ENCODE data around the gene IKZF2.
"Not testable (repeated sequence)": the region's sequence is repeated elsewhere in the genome, so short reads cannot be mapped to it uniquely, and the experiment has no call there.

Gene IKZF2

DNA sequence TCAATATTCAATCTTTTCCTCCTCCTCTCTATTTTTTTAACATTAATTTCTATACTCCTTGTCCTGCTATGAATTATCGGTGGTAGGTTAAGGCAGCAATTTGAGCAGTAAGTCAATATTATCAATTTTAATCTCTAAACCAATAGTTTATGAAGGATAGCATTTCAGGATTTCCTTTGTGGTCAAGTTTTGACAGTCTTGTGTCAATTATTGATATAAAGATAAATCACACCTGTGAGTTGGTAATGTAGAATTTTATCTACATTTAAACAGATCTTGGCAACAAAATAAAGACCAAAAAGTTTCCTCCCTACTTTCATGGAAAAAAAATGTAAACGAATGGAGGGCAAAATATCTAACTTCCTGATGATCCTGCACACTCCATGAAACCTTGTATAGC lies 87.3 kb downstream of the IKZF2 start:
- in situ Hi-C loops (cut with HindIII; ENCODE audit: low sequenced_read_pairs) = no loop called here

DNA sequence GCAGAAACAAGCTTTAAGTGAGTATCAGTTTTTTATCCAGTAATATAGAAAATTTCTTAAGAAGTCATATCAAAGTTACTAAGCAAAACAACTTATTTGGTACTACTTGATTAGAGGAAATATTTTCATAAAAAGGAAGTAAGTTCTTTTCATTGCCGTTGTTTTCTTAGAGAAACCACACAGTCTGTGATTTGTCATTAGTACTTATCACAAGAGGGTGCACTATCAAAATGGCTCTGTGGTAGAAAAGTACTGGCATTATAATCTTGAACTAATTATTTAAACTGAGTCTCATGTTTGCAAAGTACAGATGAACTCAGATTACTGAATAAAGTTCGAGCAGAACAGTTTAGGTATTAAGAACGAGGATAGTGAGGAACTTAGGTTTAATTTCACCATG lies 93.4 kb downstream of the IKZF2 start:
- in situ Hi-C loops (cut with HindIII; ENCODE audit: low sequenced_read_pairs) = no loop called here

DNA sequence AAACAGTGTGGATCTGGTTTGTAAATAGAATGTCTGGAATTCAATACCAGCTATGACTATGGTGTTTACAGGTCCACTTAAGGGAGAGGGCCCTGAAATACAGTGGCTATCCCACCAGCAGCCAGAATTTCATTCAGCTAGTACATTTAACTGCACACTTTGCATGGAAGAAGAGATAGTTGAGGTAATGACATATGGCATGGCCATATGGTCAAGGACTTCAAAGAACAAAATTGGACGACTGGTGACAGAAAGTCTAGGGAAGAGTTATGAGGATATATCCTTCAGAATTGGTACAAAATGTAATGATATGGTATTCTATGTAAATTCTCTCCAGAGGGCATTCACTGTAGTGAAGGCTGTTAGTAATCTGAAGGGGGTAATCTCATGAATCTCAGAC lies 105.0 kb downstream of the IKZF2 start:
- in situ Hi-C loops (cut with HindIII; ENCODE audit: low sequenced_read_pairs) = no loop called here

DNA sequence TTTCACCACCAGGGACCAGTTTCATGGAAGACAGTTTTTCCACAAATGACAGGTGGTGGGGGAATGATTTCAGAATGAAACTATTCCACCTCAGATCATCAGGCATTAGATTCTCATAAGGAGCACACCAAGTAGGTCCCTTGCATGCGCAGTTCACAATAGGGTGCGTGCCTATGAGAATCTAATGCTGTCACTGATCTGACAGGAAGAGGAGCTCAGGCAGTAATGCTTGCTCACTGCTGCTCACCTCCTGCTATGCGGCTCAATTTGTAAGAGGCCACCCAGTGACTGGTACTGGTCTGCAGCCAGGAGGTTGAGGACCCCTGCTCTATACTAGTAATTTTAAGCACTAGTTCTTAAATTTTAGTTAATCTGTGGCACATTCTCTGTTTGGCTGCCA lies 107.8 kb downstream of the IKZF2 start:
- in situ Hi-C loops (cut with HindIII; ENCODE audit: low sequenced_read_pairs) = no loop called here

DNA sequence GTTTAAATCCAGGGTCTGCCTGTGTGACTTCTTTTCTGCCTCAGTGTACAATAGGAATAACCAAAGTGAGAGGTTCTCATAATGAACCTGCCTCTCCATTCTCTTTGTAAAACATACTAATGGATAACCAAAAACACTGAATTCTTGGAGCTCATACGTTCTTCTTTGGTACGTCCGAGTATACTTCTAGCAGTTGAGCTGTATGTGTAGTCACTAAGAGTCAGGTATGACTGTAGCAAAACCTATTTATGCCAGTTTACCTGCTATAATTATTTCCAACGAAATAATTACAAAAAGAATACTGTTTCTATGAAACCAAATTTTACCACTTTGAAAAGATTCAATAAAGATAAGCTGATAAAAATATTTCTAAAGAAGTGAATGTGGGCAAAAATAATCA lies 109.2 kb downstream of the IKZF2 start:
- in situ Hi-C loops (cut with HindIII; ENCODE audit: low sequenced_read_pairs) = no loop called here

DNA sequence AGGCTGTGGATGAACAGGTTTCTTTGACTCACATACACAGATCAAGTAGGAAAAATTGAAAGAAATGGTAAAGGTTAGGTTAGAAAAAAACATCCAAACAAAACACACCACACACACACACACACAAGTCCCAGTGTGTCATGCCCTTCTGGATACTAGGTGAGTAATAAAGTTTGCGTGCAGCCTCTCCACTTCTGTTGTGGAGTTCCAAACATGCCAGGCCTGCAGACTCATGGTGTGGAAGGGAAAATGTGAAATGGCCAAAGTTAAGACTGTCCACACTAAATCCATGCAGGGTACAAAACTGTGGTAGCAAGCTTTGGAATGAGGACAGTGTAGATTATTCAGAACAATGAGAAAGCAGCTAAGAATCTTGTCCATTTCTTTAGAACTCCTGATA lies 114.6 kb downstream of the IKZF2 start:
- in situ Hi-C loops (cut with HindIII; ENCODE audit: low sequenced_read_pairs) = no loop called here

DNA sequence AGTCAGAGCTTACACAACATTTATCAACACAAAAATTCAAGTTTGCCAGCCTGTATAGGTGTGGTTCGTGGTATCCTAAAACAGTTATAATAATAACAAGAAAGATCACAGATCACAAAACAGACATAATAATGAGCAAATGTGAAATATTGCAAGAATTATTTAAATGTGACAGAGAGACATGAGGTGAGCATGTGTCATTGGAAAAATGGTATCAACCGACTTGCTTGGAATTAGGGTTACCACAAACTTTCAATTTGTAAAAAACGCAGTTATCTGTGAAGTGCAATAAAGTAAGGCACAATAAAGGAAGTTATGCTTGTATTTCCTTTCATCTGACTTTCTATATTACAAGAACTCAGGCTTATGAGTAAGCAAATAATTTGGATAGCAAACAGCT lies 116.8 kb downstream of the IKZF2 start:
- in situ Hi-C loops (cut with HindIII; ENCODE audit: low sequenced_read_pairs) = no loop called here

DNA sequence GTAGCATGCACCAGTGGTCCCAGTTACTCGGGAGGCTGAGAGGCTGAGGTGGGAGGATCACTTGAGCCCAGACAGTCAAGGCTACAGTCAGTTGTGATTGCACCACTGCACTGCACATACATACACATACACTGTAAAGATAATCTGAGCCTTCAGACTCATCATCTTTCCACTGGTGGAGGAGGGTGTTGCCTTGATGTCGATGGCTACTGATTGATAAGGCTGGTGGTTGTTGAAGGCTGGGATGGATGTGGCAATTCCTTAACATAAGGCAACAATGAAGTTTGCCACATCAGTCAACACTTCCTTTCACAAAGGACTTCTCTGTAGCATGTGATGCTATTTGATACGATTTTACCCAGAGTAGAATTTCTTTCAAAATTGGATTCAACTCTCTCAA lies 118.8 kb downstream of the IKZF2 start:
- in situ Hi-C loops (cut with HindIII; ENCODE audit: low sequenced_read_pairs) = no loop called here

DNA sequence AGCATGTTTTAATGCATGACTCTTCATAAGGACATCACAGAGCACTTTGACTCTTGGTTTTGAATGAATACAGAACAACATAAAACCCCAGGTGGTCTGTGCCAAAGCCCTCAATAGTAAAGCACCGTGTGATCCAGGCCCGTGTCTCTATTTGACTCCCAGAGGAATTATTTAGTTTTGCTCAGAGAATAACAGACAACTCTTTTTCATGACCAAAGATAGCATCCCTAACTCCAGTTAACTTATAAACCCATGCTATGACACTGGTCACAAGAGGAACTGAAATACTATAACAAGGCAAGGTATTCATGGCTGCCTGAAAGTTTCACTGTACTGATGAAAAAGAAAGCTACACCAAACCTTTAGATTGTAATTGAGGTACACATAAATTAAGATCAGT lies 128.4 kb downstream of the IKZF2 start:
- in situ Hi-C loops (cut with HindIII; ENCODE audit: low sequenced_read_pairs) = no loop called here

DNA sequence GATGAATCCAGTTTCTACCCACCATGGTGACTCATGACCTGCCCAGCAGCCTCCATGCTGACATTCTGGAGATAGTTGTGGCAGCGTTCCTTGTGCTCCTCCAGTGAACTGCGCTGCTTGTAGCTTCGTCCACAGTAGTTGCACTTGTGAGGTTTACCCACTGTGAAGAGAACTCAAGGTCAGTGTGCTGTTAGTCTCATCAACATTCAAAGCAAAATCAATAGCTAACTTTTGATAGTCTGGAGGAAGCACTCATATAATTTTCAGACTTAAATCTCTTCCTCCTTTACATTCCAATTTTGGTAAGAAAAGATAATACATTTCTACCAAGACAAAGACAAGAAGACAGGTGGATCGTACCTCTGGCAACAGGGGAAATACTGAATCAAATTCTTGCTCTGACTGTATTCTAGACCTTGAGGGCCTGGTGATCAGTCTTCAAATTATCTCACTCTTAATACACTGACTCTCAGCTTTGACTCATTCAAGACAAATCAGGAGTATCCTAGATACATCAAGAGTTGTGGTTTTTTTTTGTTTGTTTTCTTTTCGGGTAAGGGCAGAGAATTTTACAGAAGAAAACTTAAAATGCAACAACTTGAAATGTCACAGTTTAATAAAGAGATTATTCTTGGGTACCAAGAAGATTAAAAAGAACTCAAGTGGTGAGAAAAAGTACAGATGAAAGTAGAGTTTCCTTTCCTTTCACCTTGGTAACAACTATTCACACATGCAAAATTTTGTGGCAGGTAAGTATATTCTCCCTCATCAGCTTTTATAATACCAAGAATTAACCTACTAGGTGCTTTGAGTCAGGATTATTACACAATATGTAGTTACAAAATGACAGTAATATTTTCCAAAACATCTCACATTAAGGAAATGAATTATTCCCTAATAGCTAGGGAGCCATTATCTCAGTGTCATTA lies 129.2 kb downstream of the IKZF2 start:
- in situ Hi-C loops (cut with HindIII; ENCODE audit: low sequenced_read_pairs) = no loop called here

DNA sequence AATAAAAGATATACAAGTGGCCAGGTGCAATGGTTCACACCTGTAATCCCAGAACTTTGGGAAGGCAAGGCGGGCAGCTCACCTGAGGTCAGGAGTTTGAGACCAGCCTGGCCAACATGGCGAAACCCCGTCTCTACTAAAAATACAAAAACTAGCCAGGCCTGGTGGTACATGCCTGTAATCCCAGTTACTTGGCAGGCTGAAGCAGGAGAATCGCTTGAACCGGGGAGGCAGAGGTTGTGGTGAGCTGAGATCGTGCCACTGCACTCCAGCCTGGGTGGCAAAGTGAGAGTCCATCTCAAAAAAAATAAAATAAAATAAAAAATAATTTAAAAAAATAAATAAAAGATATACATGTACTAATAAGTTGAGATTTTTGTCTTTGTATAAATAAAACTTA lies 130.5 kb downstream of the IKZF2 start:
- in situ Hi-C loops (cut with HindIII; ENCODE audit: low sequenced_read_pairs) = not testable (repeated sequence)

DNA sequence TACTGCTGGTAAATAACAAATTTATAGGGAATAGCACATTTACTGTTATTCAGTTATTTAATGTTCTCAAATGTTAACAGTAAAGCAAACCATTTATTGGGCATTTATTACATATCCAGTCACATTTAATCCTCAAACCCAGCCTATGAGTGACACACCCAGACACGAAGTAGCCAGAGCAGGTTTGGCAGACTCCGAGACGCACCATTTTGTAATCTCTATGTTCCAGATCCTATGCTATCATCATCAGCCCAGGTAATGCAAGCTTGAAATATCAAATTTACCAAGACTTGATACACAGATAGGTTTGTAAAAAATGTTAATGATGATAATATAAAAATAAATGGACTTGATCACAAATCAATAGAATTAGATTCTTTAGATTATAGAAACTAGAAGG lies 131.1 kb downstream of the IKZF2 start:
- in situ Hi-C loops (cut with HindIII; ENCODE audit: low sequenced_read_pairs) = no loop called here

DNA sequence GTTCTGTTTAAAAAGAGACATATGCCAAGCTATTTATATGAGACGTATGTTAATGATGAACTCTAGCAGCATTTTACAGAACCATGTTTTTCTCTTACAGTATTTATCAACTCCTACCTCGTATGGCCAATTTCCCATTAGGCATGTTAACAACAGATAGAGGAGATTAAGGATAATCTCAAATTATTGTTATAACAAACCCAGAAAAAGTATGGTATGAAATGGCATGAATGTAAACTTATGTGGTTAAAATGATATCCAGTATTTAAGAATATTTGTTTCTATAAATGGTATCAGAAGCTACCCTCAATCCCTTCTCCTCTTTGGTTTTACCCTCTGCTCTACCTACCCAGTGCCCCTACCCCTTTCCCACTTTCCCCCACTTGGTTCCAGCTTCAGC lies 132.0 kb downstream of the IKZF2 start:
- in situ Hi-C loops (cut with HindIII; ENCODE audit: low sequenced_read_pairs) = no loop called here

DNA sequence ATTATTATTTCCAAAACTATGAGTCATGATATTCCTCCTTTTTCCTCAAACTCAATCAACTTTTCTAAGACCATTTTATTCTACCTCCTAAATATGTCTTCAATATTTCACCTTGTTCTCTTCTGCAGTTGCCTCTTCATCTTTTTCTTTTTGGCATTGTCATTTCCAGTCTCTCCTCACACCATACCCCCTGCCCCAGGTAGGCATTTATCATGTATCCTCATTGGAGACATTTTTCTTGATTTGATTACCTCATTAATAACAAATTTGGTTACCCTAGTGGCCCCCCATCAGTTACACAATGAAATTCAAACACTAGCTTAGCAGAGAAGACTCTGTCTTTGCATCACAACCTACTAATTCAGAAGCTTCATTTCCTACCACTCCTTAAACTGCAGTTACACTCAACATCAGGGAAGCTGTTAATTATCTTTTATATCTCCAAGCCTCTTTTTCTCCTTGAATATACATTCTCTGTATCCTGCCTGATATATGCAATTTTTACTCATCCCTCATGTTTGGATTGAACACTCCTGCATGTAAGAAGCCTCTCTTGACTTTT lies 133.0 kb downstream of the IKZF2 start:
- in situ Hi-C loops (cut with HindIII; ENCODE audit: low sequenced_read_pairs) = no loop called here

DNA sequence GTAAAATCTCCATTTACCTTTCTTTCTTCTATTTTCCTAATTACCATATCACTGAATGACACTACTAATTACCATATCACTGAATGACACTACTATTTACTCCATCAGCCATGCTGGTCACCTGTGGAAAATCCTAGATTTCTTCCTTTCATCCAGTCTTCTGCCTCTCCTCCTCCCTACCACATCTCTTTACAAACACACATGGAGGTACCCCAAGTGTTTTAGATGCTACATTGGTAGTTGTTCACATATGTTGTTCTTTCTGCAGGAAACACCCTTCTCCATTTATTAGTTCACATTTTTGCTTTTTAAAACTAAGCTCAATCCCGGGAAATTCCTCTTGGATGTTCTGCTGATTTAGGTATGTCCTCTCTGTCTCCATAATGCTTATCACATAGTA lies 134.0 kb downstream of the IKZF2 start:
- in situ Hi-C loops (cut with HindIII; ENCODE audit: low sequenced_read_pairs) = no loop called here

DNA sequence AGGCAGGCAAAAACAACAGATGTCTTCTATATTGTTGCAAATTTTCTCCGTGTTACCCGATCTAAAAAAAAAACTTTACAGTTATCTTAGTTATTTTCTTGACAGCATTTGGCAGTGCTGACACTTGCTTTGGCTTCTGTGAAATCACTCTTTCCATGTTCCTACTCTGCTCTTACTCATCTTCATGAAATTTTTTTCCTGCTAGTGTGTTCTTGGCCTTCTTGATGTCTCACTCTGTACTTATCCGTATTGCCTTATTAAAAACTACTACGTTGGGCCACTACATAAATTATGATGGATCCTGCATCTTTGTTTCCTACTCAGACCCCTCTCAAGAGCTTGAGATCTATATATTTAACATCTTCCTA lies 134.4 kb downstream of the IKZF2 start:
- in situ Hi-C loops (cut with HindIII; ENCODE audit: low sequenced_read_pairs) = no loop called here

DNA sequence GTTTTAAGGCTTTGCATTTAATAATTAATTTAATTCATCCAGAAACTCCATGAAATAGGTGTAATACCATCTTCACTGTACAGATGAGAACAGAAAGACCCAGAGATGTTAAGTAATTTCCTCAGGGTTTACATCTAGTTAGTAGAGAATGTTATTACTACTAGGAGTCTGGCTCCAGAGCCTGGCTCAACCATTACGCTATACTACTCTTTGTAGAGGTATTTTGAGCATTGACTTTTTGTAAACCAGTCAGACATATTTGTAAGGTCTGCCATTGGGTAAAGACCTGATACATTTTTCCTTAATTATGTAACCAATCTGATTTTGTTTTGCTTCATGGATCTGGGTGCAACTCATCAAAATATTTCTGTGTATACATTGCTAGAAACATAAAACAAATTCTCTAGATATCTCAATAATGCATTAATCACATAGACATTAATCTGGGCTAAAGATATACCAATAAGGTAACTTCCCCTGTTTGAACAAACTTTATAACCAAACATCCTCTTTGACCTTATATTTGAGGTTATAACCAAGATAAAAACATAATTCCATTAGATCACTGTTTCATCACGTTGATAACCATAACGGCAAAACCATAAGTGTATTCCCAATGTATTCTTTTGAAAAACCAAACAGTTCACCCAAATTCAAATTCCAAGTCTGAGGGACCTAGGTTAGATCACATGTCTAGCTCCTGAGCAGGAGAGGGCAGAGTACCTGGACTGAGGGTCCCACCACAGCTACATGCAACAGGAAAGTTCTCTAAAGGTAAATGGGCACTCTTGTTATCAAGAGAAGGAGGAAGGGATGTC lies 135.0 kb downstream of the IKZF2 start:
- in situ Hi-C loops (cut with HindIII; ENCODE audit: low sequenced_read_pairs) = no loop called here

DNA sequence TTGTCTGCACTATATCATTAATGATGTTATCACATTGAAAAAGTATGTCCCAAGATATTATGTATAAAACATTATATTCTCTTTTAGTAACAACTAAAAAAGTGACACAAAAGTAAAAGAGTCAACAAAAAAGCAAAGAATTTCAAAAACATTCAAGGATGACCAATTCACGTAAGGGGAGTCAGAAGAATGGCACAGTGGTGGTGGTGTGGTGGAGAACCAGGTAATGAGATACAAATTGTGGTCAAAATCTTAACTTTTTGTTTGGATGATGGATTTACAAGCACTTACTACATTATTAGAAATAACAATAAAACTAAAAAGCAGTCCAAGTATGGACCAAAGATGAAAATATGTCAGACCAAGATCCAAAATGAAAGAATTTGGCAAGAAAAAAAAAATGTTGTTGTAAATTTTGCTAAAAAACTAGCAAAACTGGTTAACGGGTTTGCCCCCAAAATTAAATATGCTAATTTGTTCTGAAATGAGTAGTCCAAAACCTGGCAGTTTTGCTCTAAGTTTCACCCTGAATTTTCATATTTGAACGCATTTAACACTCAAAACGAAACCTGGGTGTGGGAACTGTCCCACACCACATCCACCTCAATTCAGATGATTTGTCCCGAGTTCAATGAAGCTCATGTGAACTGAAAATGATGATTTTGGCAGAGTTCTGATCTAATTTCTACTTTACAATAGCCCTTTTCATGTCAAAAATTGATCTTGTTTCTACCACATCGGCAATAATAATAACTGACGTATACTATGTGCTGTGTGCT lies 135.8 kb downstream of the IKZF2 start:
- in situ Hi-C loops (cut with HindIII; ENCODE audit: low sequenced_read_pairs) = no loop called here

DNA sequence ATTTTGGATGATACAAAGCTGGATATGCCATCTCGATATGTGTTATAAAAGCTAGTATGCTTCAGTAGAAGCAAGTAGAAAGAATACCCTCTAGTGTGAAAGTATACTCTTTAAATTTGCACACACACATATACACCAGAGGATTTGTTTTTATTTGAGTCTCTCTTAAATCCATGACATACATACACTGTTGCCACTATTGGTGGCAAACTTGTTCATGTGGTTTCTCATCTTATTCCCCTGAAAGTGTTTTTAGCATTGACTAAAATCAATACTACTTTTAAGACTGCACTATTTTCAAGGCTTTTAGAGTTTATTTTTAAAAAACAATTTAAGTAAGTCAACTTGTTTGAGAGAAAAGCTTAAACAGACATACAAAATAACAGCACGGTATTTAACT lies 137.4 kb downstream of the IKZF2 start:
- in situ Hi-C loops (cut with HindIII; ENCODE audit: low sequenced_read_pairs) = no loop called here

DNA sequence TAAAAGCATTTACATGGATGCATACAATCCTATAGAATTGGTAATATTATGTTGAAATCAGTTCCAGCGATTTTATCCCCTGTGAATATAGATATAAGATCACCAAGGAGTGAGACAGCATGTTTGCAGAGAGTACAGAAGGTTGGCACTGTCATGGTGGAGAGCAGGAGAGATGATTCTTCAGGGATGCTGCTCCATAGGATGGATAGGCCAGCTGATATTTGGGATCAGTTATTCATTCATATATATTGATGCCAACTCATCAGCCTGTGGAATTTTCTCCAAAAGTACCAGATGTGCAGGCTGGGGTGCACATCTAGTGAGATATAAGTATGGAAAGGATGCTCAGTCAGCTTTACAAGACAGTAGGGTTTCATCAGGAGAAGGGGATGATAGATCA lies 139.9 kb downstream of the IKZF2 start:
- in situ Hi-C loops (cut with HindIII; ENCODE audit: low sequenced_read_pairs) = no loop called here

DNA sequence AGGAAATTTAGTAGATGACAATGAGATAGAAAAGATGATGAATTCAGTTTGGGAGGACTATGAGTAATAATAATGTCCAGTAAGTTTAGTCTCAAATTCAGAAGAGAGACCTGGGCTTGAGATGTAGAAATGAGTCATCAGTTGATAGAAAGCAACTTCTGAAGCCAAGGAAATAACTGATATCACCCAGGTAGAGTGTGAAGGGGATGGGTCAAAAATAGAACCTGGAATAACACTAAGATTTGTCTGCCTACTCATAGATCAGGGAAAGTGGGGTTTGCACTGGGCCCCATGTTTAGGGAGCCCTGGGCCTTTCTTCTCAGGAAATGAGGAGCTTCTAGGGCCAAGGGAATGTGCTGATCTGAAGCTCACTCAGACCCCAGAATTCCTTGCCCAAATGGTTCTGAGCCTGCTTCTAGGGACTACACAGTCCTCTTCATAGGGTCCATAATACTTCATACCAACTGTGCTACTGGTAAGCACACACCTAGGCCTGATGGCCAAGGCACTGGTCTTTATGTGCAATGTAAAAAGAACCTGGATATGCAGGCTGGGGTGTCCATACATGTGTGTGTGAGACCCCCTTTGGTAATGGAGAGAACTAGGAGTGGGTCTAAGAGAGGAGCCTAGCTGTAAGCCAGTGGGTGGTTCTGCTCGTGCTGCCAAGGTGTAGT lies 141.2 kb downstream of the IKZF2 start:
- in situ Hi-C loops (cut with HindIII; ENCODE audit: low sequenced_read_pairs) = no loop called here
